ENCODE results near the gene CERS6. TPM values are rescaled to one million over a fixed set of nuclear protein-coding genes. Genes with fewer than 3 reads are reported as not detected.
"Not testable (repeated sequence)": the region's sequence is repeated elsewhere in the genome, so short reads cannot be mapped to it uniquely, and the experiment has no call there.

The CERS6 gene
- total RNA-seq, 1 donor from 2014 or later: 27.1 TPM

DNA sequence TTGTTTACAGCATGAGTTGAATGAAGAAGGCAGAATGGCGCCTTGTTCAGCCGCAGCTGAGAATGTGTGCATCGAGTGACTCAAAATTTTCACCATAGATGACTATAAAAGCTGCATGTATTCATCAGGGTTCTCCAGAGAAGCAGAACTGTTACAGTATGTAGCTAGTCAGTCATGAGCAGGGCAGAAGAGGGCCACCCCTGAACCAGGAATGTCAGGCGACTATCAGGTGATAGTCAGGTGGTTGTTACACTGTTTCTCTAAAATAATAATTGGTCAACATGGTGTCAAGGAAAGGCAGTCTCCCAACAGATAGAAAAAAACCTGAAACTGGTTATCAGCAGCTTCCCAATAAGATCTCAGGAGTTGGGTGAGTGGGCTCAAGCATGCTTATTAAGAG, 326.2 kb downstream of the CERS6 start:
- no peaks in the 10 kb centered on the region for H3K9me3 Mint-ChIP-seq
- intact Hi-C loops (cut with micrococcal nuclease): no loop called here
- H3K27ac Mint-ChIP-seq: no peak overlapping the region
- no peaks in the 10 kb centered on the region for H3K4me1 Mint-ChIP-seq (ENCODE audit: low read depth)
- H3K27me3 Mint-ChIP-seq (ENCODE audit: insufficient read depth): peaks cover under 1% of the 10 kb centered on the region
- H3K4me3 Mint-ChIP-seq: no peak overlapping the region
- H3K36me3 Mint-ChIP-seq (ENCODE audit: low read depth): no peaks in the 10 kb centered on the region
- no peak for DNase-seq (ENCODE audit: low spot score)

DNA sequence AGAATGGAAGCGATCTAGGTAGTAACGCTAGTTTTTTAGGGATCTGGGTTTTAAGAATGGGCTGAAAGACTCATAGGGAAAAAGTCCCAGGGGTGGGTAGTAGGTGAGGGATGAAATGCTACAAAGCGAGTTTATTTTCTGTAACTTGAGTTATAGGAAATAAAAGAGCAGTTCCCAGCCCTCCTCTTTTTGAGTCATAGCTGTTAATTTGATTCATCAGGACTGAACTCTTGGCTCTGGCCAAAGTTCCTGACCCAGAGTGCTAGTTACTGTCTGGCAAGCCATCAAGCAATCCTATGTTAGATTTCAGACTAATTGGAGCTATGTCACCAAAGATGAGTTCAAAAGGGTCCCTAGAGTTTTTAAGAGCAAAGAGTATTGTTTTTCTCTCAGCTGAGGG, 328.9 kb downstream of the CERS6 start:
- no peaks in the 10 kb centered on the region for H3K4me1 Mint-ChIP-seq (ENCODE audit: low read depth)

DNA sequence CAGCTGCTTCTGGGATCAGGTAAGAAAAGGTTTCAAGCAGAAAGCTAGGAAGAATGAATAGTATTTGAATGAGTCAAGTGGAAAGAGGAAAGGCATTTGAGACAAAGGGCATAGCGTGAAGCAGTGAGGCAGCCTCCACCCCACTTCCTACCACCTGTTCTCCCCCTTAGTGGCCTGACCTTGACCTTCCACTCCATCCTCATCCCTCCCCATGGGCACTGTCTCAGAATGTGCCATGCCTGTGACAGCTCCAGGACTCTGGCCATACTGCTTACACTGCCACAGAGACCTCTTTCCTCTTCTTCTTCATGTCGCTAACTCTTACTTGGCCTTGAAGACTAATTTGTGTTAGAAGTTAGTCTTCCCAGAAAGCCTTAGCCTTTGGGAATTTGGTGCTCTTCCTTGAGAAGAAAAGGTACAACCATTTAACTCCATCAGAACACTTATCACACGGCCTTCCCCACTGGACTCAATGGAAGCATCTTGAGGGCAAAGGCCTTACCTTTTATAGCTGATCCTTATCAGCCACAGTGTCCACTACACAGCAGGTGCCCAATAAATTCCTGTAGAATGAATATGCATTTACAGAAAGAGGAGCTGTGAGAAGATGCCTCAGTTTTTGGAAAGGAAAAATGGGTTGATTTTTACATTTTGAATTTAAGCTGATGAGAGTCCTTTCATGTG, 331.2 kb downstream of the CERS6 start:
- Mint-ChIP-seq H3K4me3 (no peak overlapping the region), H3K9me3 (no peaks in the 10 kb centered on the region), H3K36me3 (ENCODE audit: low read depth) (no peaks in the 10 kb centered on the region), H3K27ac (no peak overlapping the region), H3K27me3 (ENCODE audit: insufficient read depth) (peaks cover 5% of the 10 kb centered on the region), H3K4me1 (ENCODE audit: low read depth) (no peaks in the 10 kb centered on the region)
- intact Hi-C loops (cut with micrococcal nuclease): no loop called here
- no peak for DNase-seq (ENCODE audit: low spot score)

More for the DNA sequence above, 328.9 kb downstream of the CERS6 start:
- H3K36me3 Mint-ChIP-seq (ENCODE audit: low read depth): no peaks in the 10 kb centered on the region
- no peak overlapping the region for H3K4me3 Mint-ChIP-seq
- intact Hi-C loops (cut with micrococcal nuclease): no loop called here
- H3K27ac Mint-ChIP-seq: no peak overlapping the region
- H3K9me3 Mint-ChIP-seq: no peaks in the 10 kb centered on the region
- no peak for DNase-seq (ENCODE audit: low spot score)
- peaks cover 5% of the 10 kb centered on the region for H3K27me3 Mint-ChIP-seq (ENCODE audit: insufficient read depth)

DNA sequence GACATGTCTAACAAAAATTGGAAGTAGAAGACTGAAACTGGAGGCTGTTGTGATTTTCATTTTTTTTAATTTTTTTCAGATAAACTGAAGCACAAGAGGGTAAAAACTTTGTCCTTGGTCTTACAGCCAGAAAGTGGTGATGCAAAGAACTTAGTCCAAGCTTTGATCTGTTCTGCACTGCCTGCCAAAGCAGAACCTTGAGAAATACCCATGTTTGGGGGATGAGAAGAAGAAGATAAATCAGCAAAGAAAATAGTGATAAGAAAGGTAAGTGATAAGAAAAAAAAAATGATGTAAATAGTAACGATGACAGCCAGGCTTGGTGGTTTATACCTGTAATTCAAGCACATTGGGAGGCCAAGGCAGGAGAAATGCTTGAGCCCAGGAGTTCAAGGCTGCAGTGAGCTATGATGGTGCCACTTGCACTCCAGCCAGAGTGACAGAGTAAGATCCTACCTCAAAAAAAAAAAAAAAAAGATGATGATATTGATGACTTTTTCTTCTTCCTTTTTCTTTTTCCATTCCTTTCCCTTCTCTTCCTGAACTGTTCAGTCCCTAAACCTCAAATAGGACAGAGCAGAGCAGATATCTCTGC, 331.8 kb downstream of the CERS6 start:
- intact Hi-C loops (cut with micrococcal nuclease): no loop called here
- no peak for DNase-seq (ENCODE audit: low spot score)
- Mint-ChIP-seq H3K27ac (no peak overlapping the region), H3K4me3 (no peak overlapping the region), H3K27me3 (ENCODE audit: insufficient read depth) (peaks cover 5% of the 10 kb centered on the region), H3K36me3 (ENCODE audit: low read depth) (no peaks in the 10 kb centered on the region), H3K9me3 (no peaks in the 10 kb centered on the region), H3K4me1 (ENCODE audit: low read depth) (no peaks in the 10 kb centered on the region)

DNA sequence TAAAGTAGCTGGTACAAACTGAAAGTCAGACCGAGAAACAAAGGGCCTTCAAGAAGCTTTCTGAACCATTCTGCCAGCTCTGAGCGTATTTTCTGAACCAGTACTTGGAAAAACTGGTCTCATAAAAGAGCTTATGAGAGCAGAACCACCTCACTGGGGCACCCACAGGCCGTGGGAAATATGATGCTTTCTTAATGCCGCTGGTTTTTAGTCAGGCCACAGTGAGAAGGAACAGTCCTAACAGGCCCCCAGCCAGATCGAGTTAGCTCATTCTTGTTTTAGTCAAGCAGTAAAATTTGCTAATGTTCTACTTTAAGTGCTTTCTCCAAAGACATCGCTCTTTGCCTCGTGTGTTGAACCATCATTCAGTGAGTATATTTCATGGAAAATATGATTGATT, 333.7 kb downstream of the CERS6 start:
- H3K9me3 Mint-ChIP-seq: no peaks in the 10 kb centered on the region
- intact Hi-C loops (cut with micrococcal nuclease): no loop called here
- no peak overlapping the region for H3K27ac Mint-ChIP-seq
- no peak for DNase-seq (ENCODE audit: low spot score)
- no peaks in the 10 kb centered on the region for H3K4me1 Mint-ChIP-seq (ENCODE audit: low read depth)
- no peak overlapping the region for H3K4me3 Mint-ChIP-seq
- H3K36me3 Mint-ChIP-seq (ENCODE audit: low read depth): no peaks in the 10 kb centered on the region
- H3K27me3 Mint-ChIP-seq (ENCODE audit: insufficient read depth): peaks cover 5% of the 10 kb centered on the region

DNA sequence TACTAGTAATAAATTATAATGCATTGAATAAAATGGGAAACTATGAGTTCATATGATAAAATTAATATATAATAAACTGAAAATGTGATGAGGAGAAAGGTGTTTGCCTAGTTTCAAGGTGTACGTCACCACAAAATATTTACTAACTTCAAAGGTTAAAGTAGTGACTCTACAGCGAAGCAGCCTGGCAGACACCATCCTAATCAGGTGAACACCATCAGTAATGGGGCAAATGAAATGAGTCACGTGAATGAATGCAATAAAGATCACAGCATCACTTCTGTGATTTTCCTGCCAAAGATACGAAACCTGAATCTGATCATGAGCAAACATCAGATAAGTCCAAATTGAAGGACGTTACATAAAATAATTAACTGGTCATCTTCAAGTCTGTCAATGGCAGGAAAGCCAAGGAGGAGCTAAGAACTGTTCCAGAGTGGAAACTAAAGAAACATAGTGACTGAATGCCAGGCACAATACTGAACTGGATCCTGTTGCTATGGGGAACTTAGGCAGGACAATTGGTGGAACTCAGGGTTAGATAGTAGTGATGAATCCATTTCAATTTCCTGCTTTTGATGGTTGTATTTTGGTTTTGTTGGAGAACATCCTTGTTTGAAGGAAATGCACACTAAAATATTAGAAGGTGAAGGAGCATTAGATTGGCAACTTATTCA, 334.3 kb downstream of the CERS6 start:
- no peaks in the 10 kb centered on the region for H3K9me3 Mint-ChIP-seq
- H3K36me3 Mint-ChIP-seq (ENCODE audit: low read depth): no peaks in the 10 kb centered on the region
- no peaks in the 10 kb centered on the region for H3K4me1 Mint-ChIP-seq (ENCODE audit: low read depth)
- peaks cover 7% of the 10 kb centered on the region for H3K27me3 Mint-ChIP-seq (ENCODE audit: insufficient read depth)
- intact Hi-C loops (cut with micrococcal nuclease): no loop called here
- no peak for DNase-seq (ENCODE audit: low spot score)
- no peak overlapping the region for H3K4me3 Mint-ChIP-seq
- no peak overlapping the region for H3K27ac Mint-ChIP-seq

DNA sequence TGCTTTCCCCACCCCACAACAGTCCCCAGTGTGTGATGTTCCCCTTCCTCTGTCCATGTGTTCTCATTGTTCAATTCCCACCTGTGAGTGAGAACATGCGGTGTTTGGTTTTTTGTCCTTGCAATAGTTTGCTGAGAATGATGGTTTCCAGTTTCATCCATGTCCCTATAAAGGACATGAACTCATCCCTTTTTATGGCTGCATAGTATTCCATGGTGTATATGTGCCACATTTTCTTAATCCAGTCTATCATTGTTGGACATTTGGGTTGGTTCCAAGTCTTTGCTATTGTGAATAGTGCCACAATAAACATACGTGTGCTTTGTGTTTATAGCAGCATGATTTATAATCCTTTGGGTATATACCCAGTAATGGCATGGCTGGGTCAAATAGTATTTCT, 335.1 kb downstream of the CERS6 start:
- intact Hi-C loops (cut with micrococcal nuclease); H3K4me3 Mint-ChIP-seq; DNase-seq (ENCODE audit: low spot score); H3K9me3 Mint-ChIP-seq; H3K27me3 Mint-ChIP-seq (ENCODE audit: insufficient read depth); H3K27ac Mint-ChIP-seq; H3K36me3 Mint-ChIP-seq (ENCODE audit: low read depth); H3K4me1 Mint-ChIP-seq (ENCODE audit: low read depth): not testable (repeated sequence)

DNA sequence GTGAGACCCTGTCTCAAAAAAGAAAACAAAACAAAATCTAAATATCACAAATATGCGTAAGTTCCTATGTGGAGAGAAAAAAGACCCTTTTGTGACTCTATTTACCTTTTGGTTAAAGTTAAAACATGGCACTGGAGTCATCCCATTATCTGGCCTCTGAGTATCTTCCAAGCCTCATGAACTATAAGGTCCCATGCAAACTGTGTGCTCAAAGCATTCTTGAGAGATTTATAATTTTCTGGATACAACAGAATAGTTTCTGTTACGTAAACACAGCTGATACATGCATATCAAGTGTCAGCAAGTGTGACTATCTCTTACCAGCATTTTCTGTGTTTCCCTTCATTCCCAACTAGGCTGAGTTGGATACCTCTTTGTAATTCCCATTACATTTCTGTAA, 337.5 kb downstream of the CERS6 start:
- H3K36me3 Mint-ChIP-seq (ENCODE audit: low read depth): no peaks in the 10 kb centered on the region
- H3K27ac Mint-ChIP-seq: no peak overlapping the region
- no peak for DNase-seq (ENCODE audit: low spot score)
- no peak overlapping the region for H3K4me3 Mint-ChIP-seq
- peaks cover 2% of the 10 kb centered on the region for H3K27me3 Mint-ChIP-seq (ENCODE audit: insufficient read depth)
- intact Hi-C loops (cut with micrococcal nuclease): no loop called here
- H3K9me3 Mint-ChIP-seq: no peaks in the 10 kb centered on the region
- H3K4me1 Mint-ChIP-seq (ENCODE audit: low read depth): no peaks in the 10 kb centered on the region

DNA sequence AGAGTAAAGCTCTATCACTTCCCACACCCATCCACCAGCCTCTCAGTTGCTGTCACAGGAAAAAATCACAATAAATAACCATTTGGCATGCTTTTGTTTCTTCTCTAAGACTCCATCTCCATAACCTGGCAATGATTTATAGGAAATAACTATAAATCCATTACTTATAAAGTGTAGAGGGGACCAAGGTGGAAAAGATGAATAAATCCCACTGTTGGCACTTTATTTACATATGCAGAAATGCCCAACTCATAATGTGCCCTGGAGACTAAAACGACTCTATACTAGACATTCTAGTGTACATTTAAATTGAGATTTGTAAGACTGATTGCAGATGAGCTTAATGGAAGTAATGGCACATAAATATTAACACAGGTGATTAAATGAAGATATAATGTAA, 338.9 kb downstream of the CERS6 start:
- Mint-ChIP-seq H3K27me3 (ENCODE audit: insufficient read depth) (peaks cover 2% of the 10 kb centered on the region), H3K4me1 (ENCODE audit: low read depth) (no peaks in the 10 kb centered on the region), H3K36me3 (ENCODE audit: low read depth) (no peaks in the 10 kb centered on the region), H3K9me3 (no peaks in the 10 kb centered on the region), H3K4me3 (no peak overlapping the region), H3K27ac (no peak overlapping the region)
- DNase-seq (ENCODE audit: low spot score): no peak
- intact Hi-C loops (cut with micrococcal nuclease): no loop called here

DNA sequence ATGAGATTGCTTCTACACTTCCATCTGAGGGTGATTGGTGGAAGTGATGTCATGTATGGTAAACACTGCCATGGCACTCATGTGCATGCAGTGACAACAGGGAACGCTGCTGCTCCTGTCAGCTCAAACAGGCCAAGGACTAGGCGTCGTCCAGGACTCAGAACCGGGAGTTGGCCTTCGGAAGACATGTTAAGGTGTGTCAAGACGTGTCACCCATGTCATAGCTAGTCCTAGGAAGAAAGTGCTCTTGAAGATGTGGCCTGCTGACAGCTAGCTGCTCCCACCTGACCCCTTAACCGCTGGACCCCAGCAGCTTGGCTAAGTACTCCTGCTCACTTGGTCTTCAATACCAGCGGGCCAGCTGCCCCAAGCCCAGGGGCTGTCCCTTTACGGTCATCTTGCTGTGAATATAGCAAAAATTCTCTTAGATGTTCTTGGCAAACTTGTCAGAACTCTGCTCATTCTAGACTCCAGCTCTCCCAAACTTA, 340.1 kb downstream of the CERS6 start:
- intact Hi-C loops (cut with micrococcal nuclease): no loop called here

DNA sequence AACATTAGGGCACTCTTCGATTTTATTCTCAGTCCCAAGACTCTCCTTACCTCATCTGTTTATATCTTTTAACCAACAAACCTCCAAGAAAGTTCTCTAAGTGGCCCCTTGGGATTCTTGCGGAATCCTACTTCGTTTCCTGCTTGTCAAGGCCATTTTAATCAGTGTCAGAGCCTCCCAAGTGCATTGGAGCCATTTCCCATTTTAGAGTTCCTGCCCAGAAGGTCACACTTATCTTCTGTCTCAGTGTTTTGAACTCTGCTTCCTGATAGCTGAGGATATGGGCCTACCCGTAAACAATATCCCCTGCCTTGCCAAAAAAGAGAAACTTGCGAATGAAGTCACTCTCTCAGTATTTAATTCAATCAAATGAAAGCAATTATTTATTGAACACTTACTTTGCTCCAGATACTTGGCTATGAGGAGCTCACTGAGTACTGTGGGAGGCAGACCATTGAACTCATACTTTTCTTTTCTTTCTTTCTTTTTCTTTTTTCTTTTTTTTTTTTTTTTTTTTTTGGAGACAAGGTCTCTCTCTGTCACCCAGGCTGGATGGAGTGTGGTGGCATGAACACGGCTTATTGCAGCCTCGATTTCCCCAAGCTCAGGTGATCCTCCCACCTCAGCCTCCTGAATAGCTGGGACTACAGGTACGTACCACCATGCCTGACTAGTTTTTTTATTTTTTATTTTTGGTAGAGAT, 340.7 kb downstream of the CERS6 start:
- no peak for DNase-seq (ENCODE audit: low spot score)
- Mint-ChIP-seq H3K27ac (no peak overlapping the region), H3K9me3 (no peaks in the 10 kb centered on the region), H3K4me1 (ENCODE audit: low read depth) (peaks cover 1% of the 10 kb centered on the region), H3K27me3 (ENCODE audit: insufficient read depth) (peaks cover 2% of the 10 kb centered on the region), H3K4me3 (no peak overlapping the region), H3K36me3 (ENCODE audit: low read depth) (no peaks in the 10 kb centered on the region)
- intact Hi-C loops (cut with micrococcal nuclease): no loop called here

More for the DNA sequence above, 340.1 kb downstream of the CERS6 start:
- Mint-ChIP-seq H3K27me3 (ENCODE audit: insufficient read depth) (peaks cover 2% of the 10 kb centered on the region), H3K4me3 (no peak overlapping the region), H3K4me1 (ENCODE audit: low read depth) (no peaks in the 10 kb centered on the region), H3K9me3 (no peaks in the 10 kb centered on the region), H3K36me3 (ENCODE audit: low read depth) (no peaks in the 10 kb centered on the region), H3K27ac (no peak overlapping the region)
- no peak for DNase-seq (ENCODE audit: low spot score)

DNA sequence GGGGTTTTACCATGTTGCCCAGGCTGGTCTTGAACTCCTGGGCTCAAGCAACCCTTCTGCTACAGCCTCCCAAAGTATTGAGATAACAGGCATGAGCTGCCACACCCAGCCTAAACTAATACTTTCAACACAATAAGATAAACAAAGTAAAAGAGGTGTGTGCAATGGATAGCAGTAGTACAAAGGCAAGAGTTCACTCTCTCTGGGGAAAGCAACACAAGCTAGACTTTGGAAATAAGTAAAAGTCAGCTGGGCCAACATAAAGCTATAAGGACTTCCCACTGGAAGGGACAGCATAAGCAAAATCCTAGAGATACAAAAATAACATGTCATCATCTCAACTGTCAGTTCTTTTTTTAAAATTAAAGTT, 341.2 kb downstream of the CERS6 start:
- no peaks in the 10 kb centered on the region for H3K9me3 Mint-ChIP-seq
- no peak for DNase-seq (ENCODE audit: low spot score)
- peaks cover 2% of the 10 kb centered on the region for H3K27me3 Mint-ChIP-seq (ENCODE audit: insufficient read depth)
- H3K4me1 Mint-ChIP-seq (ENCODE audit: low read depth): peaks cover 7% of the 10 kb centered on the region
- intact Hi-C loops (cut with micrococcal nuclease): no loop called here
- H3K36me3 Mint-ChIP-seq (ENCODE audit: low read depth): no peaks in the 10 kb centered on the region
- no peak overlapping the region for H3K4me3 Mint-ChIP-seq
- no peak overlapping the region for H3K27ac Mint-ChIP-seq

Measured in activated T-helper 1 cell treated with anti-CD3 and anti-CD28 coated beads, Interleukin-12 subunit alpha, Interleukin-12 subunit beta, Interleukin-2, Interleukin-4 antibody, amounts not matched to agents 30 ng/mL and 10 ng/mL and 1 ng/mL, durations not matched to agents 14 hours and 24 hours and 36 hours (primary cell).